Common myeloid progenitor, CD34-positive (primary cell): Measurements from ENCODE around the gene DOK7.

Experiments used
- CTCF ChIA-PET: fragments of 350-600 bp; sonication (Branson Sonifier 250); formaldehyde crosslinking; loops from one replicate; lab custom pipeline; 2021; ENCODE audit warnings: antibody characterized with exemption; lab: Charles Lee
- POLR2A ChIA-PET: fragments of 350-600 bp; sonication (Branson Sonifier 250); formaldehyde crosslinking; loops from one replicate; lab custom pipeline; 2021; ENCODE audit warnings: antibody characterized with exemption; lab: Charles Lee
- DNase-seq, 3 donors: peaks; one replicate each; pipeline versions ENCODE4 v3.0.0 to v3.0.0-alpha.2; 2013
- H3K27ac ChIP-seq, 2 experiments: 1 replicate in 1 of 2; 2 replicates in 1 of 2; pipeline ENCODE4 v1.7.0; 2013; ENCODE audit warnings: inconsistent platforms in 2 of 2, low read length in 2 of 2, mild to moderate bottlenecking in 2 of 2, low read depth in 1 of 2, moderate library complexity in 1 of 2; ENCODE audit not compliant: severe bottlenecking in 2 of 2, insufficient read depth in 1 of 2, poor library complexity in 1 of 2
- H3K27me3 ChIP-seq, 5 experiments: replicated peaks in 2 of 5; 1 replicate in 3 of 5; 2 replicates in 2 of 5; pipeline versions ENCODE4 v1.6.1 to v1.7.0; 2013; ENCODE audit warnings: low read length in 4 of 5, mild to moderate bottlenecking in 2 of 5, moderate library complexity in 2 of 5, inconsistent platforms in 1 of 5; ENCODE audit not compliant: insufficient read depth in 5 of 5, control insufficient read depth in 4 of 5
- H3K36me3 ChIP-seq, 4 experiments: 1 replicate in 2 of 4; 2 replicates in 2 of 4; pipeline versions ENCODE4 v1.6.1 to v1.7.0; 2013; ENCODE audit warnings: low read length in 3 of 4, control low read depth in 1 of 4, mild to moderate bottlenecking in 1 of 4; ENCODE audit not compliant: control insufficient read depth in 4 of 4, insufficient read depth in 4 of 4
- H3K4me1 ChIP-seq, 4 experiments: 1 replicate in 3 of 4; 2 replicates in 1 of 4; pipeline versions ENCODE4 v1.6.1 to v1.7.1; 2013; ENCODE audit warnings: low read length in 3 of 4, mild to moderate bottlenecking in 3 of 4, control low read depth in 1 of 4, inconsistent platforms in 1 of 4, moderate library complexity in 1 of 4; ENCODE audit not compliant: control insufficient read depth in 4 of 4, insufficient read depth in 4 of 4; ENCODE audit errors: control extremely low read depth in 1 of 4
- H3K4me3 ChIP-seq, 7 experiments: 1 replicate in 4 of 7; 2 replicates in 3 of 7; pipeline versions ENCODE4 v1.5.1 to v1.7.0; 2013; ENCODE audit warnings: mild to moderate bottlenecking in 7 of 7, low read length in 6 of 7, moderate library complexity in 6 of 7, inconsistent platforms in 2 of 7, low read depth in 2 of 7, control low read depth in 1 of 7; ENCODE audit not compliant: insufficient read depth in 4 of 7, control insufficient read depth in 1 of 7; ENCODE audit errors: extremely low read depth in 1 of 7
- H3K9me3 ChIP-seq, 5 experiments: 1 replicate in 4 of 5; 2 replicates in 1 of 5; pipeline versions ENCODE4 v1.6.1 to v1.7.1; 2013; ENCODE audit warnings: low read length in 4 of 5, mild to moderate bottlenecking in 2 of 5, inconsistent platforms in 1 of 5, low read depth in 1 of 5, moderate library complexity in 1 of 5; ENCODE audit not compliant: control insufficient read depth in 4 of 5, insufficient read depth in 2 of 5; ENCODE audit errors: control extremely low read depth in 1 of 5
- WGBS: methylation state at CpG from one replicate; pipeline ENCODE4 v1.1.5; 2013; ENCODE audit not compliant: insufficient coverage; 5-methylcytosine and 5-hydroxymethylcytosine counted together

The DOK7 gene

GRCh38 chr4:3497523-3498389, 34.6 kb downstream of the DOK7 start:
- 93% methylated on average over 20 of the region's 24 CpGs for WGBS
- CTCF ChIA-PET = interaction anchor here (0.6 kb wide), 1 partner anchor 62 kb away, joined by 3 read pairs; no protein-coding TSS in a partner anchor
- no peak overlapping the region for H3K27ac ChIP-seq
- DNase-seq = no peak
- H3K36me3 ChIP-seq = peaks cover 0 to 16% (median 6%) of the 10 kb centered on the region in 4 experiments
- H3K9me3 ChIP-seq = no peaks in the 10 kb centered on the region
- H3K4me1 ChIP-seq = peaks cover 0 to 15% (median 0%) of the 10 kb centered on the region in 4 experiments
- POLR2A ChIA-PET = no interaction called here
- H3K27me3 ChIP-seq = peaks cover 0 to 39% (median 0%) of the 10 kb centered on the region in 5 experiments
- no peak overlapping the region for H3K4me3 ChIP-seq

DNA sequence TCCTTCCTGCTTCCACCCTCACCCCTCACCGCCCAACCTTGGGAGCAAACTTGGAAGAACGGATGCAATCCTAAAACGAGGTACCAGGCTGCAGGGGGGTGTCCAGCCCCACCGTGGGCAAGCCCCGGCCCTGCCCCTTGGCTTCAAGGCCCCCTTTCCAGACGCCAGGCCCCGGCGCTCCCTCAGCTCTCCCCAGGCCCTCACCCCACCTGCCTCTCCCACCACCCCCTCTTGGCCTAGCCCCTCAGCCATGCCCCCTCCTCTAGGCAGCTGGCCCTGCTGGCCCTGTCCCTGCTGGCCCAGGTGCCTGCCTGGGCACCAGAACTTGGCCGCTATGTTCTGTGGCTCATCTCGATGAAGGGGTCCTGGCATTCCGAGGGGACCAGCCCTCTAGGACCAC, 35.3 kb downstream of the DOK7 start:
- Histone ChIP-seq H3K36me3 (peaks cover 0 to 22% (median 11%) of the 10 kb centered on the region in 4 experiments), H3K4me1 (peaks cover 0 to 15% (median 0%) of the 10 kb centered on the region in 4 experiments), H3K27ac (no peak overlapping the region), H3K9me3 (no peaks in the 10 kb centered on the region), H3K4me3 (no peak overlapping the region), H3K27me3 (peaks cover 0 to 33% (median 0%) of the 10 kb centered on the region in 5 experiments)
- POLR2A ChIA-PET = no interaction called here
- CTCF ChIA-PET = interaction anchor here (0.6 kb wide), 1 partner anchor 63 kb away, joined by 3 read pairs; no protein-coding TSS in a partner anchor
- DNase-seq = no peak
- WGBS = 83% methylated on average over 7 of the region's 11 CpGs

DNA sequence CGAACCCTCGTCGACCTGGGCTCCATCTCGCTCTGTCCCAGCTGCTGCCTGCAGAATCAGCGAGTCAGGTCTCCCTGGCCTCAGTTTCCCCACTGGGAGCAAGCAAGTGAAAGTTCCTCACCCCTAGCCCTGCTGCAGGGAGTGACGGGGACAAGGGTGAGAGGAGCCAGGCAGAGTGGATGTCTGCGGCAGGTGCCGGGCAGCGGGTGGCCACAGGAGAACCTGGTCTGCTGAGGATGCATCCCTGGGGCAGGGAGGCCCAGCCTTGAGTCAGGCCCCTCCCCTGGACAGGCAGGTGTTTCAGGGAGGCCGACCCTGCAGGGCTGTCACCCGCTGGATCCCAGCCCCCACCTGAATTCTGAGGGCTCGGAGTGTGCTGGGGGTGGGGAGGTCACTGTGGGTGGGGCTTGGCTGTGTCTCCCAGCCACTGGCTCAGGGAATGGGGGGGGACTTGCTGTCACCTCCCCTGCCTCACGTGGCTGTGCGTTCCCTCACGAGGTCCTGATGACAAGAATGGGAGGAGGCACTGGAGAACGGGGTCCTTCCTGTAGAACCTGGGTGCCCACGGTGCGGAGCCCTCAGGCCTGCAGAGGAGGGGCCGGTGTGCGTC, 35.9 kb downstream of the DOK7 start:
- WGBS = 92% methylated on average over 17 of the region's 20 CpGs
- POLR2A ChIA-PET = no interaction called here
- no peak for DNase-seq
- Histone ChIP-seq H3K4me1 (peaks cover 0 to 9% (median 0%) of the 10 kb centered on the region in 4 experiments), H3K27ac (no peak overlapping the region), H3K27me3 (peaks cover 0 to 27% (median 0%) of the 10 kb centered on the region in 5 experiments), H3K9me3 (no peaks in the 10 kb centered on the region), H3K4me3 (no peak overlapping the region), H3K36me3 (peaks cover 0 to 25% (median 13%) of the 10 kb centered on the region in 4 experiments)
- CTCF ChIA-PET = interaction anchor here (0.7 kb wide), 1 partner anchor 150 kb away, joined by 4 read pairs; no protein-coding TSS in a partner anchor

DNA sequence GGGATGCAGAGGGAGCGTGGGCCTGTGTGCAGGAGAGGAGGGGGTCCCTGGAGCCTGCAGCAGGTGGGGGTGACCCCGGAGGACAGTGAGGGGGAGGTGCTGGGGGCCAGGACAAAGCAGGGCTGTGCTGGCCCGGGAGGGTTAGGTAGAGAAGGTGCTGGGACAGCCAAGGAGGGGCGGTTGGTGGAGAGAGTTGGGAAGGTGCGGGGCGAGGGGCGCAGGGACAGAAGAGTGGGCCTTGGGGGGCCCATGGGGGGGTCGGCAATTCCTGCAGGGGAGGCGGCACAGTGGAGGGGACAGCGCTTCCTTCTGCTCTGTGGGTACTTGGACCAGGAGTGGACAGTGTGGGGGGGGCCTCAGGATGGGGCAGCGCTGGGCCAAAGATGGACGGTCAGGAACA, 36.6 kb downstream of the DOK7 start:
- Histone ChIP-seq H3K4me1 (peaks cover 0 to 2% (median 0%) of the 10 kb centered on the region in 4 experiments), H3K27me3 (peaks cover 0 to 20% (median 0%) of the 10 kb centered on the region in 5 experiments), H3K36me3 (peaks cover 0 to 26% (median 15%) of the 10 kb centered on the region in 4 experiments), H3K9me3 (no peaks in the 10 kb centered on the region), H3K4me3 (no peak overlapping the region), H3K27ac (no peak overlapping the region)
- ChIA-PET CTCF (interaction anchor here (0.7 kb wide), 1 partner anchor 151 kb away, joined by 4 read pairs; no protein-coding TSS in a partner anchor), POLR2A (no interaction called here)
- WGBS = 93% methylated on average over 10 of the region's 12 CpGs
- no peak for DNase-seq

DNA sequence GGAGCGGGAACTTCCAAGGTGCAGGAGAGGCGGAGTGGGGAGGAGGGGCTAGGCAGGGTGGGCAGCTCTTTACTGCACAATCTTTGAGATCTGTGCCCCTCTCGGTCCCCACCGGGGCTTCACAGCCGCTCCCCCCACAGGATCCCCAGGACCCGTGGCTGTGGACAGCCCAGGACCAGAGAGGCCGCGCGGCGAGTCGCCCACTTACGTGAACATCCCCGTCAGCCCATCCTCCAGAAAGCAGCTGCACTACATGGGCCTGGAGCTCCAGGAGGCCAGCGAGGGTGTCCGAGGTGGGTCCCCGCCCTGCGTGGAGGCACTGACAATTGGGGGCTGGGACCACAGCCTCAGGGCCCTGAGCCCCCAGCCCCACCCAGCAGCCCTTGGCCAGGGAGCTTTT, 37.0 kb downstream of the DOK7 start:
- Histone ChIP-seq H3K4me1 (no peaks in the 10 kb centered on the region), H3K27me3 (peaks cover 0 to 16% (median 0%) of the 10 kb centered on the region in 5 experiments), H3K27ac (no peak overlapping the region), H3K36me3 (peaks cover 0 to 30% (median 18%) of the 10 kb centered on the region in 4 experiments), H3K4me3 (no peak overlapping the region), H3K9me3 (no peaks in the 10 kb centered on the region)
- ChIA-PET CTCF (interaction anchor here (1.1 kb wide), 1 partner anchor 19 kb away, joined by 3 read pairs; no protein-coding TSS in a partner anchor), POLR2A (no interaction called here)
- WGBS = 96% methylated on average over 13 of the region's 17 CpGs
- DNase-seq = no peak

- no peak overlapping the region for H3K4me3 ChIP-seq
- peaks cover 0 to 10% (median 0%) of the 10 kb centered on the region in 5 experiments for H3K27me3 ChIP-seq
- H3K4me1 ChIP-seq = no peaks in the 10 kb centered on the region
- no peak overlapping the region for H3K27ac ChIP-seq
- CTCF ChIA-PET = interaction anchor here (1.1 kb wide), 1 partner anchor 19 kb away, joined by 3 read pairs; no protein-coding TSS in a partner anchor
- no peaks in the 10 kb centered on the region for H3K9me3 ChIP-seq
- H3K36me3 ChIP-seq = peaks cover 2 to 36% (median 23%) of the 10 kb centered on the region in 4 experiments
- POLR2A ChIA-PET = no interaction called here
- 98% methylated on average over 27 of the region's 29 CpGs for WGBS
- DNase-seq = no peak
Observed at GRCh38 chr4:3500634-3501101, 37.6 kb downstream of the DOK7 start.
